A549 (cell line): ENCODE data around the gene LMO1.

Source experiments
- CBX2 ChIP-seq: fragments of 200-600 bp; sonication (generic); IDR thresholded peaks from 2 replicates; pipeline ENCODE4 v1.6.1; 2016; ENCODE audit warnings: low read depth, mild to moderate bottlenecking, borderline replicate concordance
- KDM5A ChIP-seq: fragments of 200-600 bp; sonication (generic); IDR thresholded peaks from 2 replicates; pipeline ENCODE4 v1.6.1; 2016; ENCODE audit warnings: antibody characterized with exemption, mild to moderate bottlenecking
- RNF2 ChIP-seq: fragments of 200-600 bp; sonication (generic); IDR thresholded peaks from 2 replicates; pipeline ENCODE4 v1.6.1; 2016; ENCODE audit warnings: low read depth, mild to moderate bottlenecking, antibody characterized with exemption, moderate library complexity, borderline replicate concordance
- TF ChIP-seq, protein P1 (sequence below): fragments of >200 bp; sonication (Bioruptor Twin); formaldehyde crosslinking; IDR thresholded peaks from 3 replicates; pipeline ENCODE4 v1.5.1; 2016
- TF ChIP-seq, protein P2 (sequence below): fragments of 200-600 bp; sonication (generic); IDR thresholded peaks from 2 replicates; pipeline ENCODE4 v1.6.1; 2016; ENCODE audit warnings: antibody characterized with exemption, mild to moderate bottlenecking, moderate library complexity
- TF ChIP-seq, protein P3 (sequence below): IDR thresholded peaks from 2 replicates; pipeline ENCODE4 v1.6.1; 2012

DNA sequence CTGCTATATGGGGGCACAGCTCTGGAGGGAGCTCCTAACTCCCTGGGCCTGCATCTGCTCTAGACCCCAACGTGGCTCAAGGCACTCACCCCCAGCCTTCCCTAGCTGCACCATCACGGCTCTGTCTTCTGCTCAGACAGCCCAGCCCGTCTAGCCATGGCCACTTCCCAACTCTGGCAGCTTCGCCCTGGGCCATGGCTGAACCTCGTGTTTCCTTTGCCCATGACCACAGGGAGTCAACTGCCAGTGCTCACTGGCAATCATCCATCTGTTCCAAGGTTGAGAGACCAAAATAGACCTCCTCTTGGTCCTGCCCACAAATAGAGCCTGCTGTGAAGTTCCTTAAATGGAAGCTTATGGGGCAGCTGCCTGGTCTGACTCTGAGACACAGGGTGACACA, 5.4 kb downstream of the LMO1 start:
- TF ChIP-seq, protein P1, sequence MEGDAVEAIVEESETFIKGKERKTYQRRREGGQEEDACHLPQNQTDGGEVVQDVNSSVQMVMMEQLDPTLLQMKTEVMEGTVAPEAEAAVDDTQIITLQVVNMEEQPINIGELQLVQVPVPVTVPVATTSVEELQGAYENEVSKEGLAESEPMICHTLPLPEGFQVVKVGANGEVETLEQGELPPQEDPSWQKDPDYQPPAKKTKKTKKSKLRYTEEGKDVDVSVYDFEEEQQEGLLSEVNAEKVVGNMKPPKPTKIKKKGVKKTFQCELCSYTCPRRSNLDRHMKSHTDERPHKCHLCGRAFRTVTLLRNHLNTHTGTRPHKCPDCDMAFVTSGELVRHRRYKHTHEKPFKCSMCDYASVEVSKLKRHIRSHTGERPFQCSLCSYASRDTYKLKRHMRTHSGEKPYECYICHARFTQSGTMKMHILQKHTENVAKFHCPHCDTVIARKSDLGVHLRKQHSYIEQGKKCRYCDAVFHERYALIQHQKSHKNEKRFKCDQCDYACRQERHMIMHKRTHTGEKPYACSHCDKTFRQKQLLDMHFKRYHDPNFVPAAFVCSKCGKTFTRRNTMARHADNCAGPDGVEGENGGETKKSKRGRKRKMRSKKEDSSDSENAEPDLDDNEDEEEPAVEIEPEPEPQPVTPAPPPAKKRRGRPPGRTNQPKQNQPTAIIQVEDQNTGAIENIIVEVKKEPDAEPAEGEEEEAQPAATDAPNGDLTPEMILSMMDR: no peak
- TF ChIP-seq KDM5A (no peak), RNF2 (no peak), CBX2 (no peak)
- TF ChIP-seq, protein P2, sequence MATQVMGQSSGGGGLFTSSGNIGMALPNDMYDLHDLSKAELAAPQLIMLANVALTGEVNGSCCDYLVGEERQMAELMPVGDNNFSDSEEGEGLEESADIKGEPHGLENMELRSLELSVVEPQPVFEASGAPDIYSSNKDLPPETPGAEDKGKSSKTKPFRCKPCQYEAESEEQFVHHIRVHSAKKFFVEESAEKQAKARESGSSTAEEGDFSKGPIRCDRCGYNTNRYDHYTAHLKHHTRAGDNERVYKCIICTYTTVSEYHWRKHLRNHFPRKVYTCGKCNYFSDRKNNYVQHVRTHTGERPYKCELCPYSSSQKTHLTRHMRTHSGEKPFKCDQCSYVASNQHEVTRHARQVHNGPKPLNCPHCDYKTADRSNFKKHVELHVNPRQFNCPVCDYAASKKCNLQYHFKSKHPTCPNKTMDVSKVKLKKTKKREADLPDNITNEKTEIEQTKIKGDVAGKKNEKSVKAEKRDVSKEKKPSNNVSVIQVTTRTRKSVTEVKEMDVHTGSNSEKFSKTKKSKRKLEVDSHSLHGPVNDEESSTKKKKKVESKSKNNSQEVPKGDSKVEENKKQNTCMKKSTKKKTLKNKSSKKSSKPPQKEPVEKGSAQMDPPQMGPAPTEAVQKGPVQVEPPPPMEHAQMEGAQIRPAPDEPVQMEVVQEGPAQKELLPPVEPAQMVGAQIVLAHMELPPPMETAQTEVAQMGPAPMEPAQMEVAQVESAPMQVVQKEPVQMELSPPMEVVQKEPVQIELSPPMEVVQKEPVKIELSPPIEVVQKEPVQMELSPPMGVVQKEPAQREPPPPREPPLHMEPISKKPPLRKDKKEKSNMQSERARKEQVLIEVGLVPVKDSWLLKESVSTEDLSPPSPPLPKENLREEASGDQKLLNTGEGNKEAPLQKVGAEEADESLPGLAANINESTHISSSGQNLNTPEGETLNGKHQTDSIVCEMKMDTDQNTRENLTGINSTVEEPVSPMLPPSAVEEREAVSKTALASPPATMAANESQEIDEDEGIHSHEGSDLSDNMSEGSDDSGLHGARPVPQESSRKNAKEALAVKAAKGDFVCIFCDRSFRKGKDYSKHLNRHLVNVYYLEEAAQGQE: no peak
- TF ChIP-seq, protein P3, sequence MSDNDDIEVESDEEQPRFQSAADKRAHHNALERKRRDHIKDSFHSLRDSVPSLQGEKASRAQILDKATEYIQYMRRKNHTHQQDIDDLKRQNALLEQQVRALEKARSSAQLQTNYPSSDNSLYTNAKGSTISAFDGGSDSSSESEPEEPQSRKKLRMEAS: no peak
